RWPE1 (cell line): ENCODE measurements around the gene RRM2.
A peak's percentile ranks its signal among the peaks of the same experiment; 100 is the strongest.

Experiments used
- CTCF ChIA-PET: fragments of 350-600 bp; sonication (Branson Sonifier 250); formaldehyde crosslinking; extraction: SDS; loops from one replicate; lab custom pipeline; 2021; lab: Yijun Ruan, JAX
- POLR2A ChIA-PET: fragments of 400-600 bp; formaldehyde crosslinking; extraction: SDS; loops from one replicate; lab custom pipeline; 2020; ENCODE audit warnings: antibody characterized with exemption; ENCODE audit not compliant: low non-redundant PET; lab: Yijun Ruan, JAX
- DNase-seq: peaks from one replicate; pipeline ENCODE4 v3.0.0; 2012; ENCODE audit warnings: low spot score
- H3K27ac ChIP-seq: fragments of 450-650 bp; 2 replicates; pipeline ENCODE4 v1.5.1; 2017
- CTCF ChIP-seq: fragments of 450-650 bp; conservative IDR thresholded peaks from 2 replicates; pipeline ENCODE4 v1.5.1; 2017; ENCODE audit warnings: low read depth, mild to moderate bottlenecking

RRM2 gene

GRCh38 chr2:10166676-10167292 lies 44.2 kb downstream of the RRM2 start:
- no peak for TF ChIP-seq CTCF
- H3K27ac ChIP-seq, result no peak overlapping the region
- ChIA-PET POLR2A (no interaction called here), CTCF (interaction anchor here (0.6 kb wide), 1 partner anchor 93 kb away, joined by 3 read pairs; no protein-coding TSS in a partner anchor)
- no peak for DNase-seq

- no peak for TF ChIP-seq CTCF
- ChIA-PET CTCF (interaction anchor here (0.6 kb wide), 1 partner anchor 92 kb away, joined by 3 read pairs; no protein-coding TSS in a partner anchor), POLR2A (no interaction called here)
- H3K27ac ChIP-seq, result no peak overlapping the region
- DNase-seq, result no peak
Observed at GRCh38 chr2:10167316-10167715, 44.8 kb downstream of the RRM2 start.

GRCh38 chr2:10168221-10168620 lies 45.7 kb downstream of the RRM2 start:
- CTCF ChIA-PET, result interaction anchor here (0.8 kb wide), 1 partner anchor 60 kb away, joined by 4 read pairs; no protein-coding TSS in a partner anchor
- DNase-seq, result no peak
- POLR2A ChIA-PET, result no interaction called here
- no peak overlapping the region for H3K27ac ChIP-seq
- TF ChIP-seq CTCF, result no peak

GRCh38 chr2:10169053-10169578 lies 46.6 kb downstream of the RRM2 start:
- POLR2A ChIA-PET, result no interaction called here
- no peak for DNase-seq

GRCh38 chr2:10169581-10169980 lies 47.0 kb downstream of the RRM2 start:
- POLR2A ChIA-PET, result no interaction called here
- H3K27ac ChIP-seq, result 0 out of 2 replicates have a peak overlapping the region, but pooled peaks have one; percentile 6
- no peak for TF ChIP-seq CTCF
- CTCF ChIA-PET, result interaction anchor here (0.5 kb wide), 1 partner anchor 28 kb away, joined by 4 read pairs; no protein-coding TSS in a partner anchor
- no peak for DNase-seq

More at GRCh38 chr2:10169053-10169578, 46.6 kb downstream of the RRM2 start:
- CTCF ChIA-PET, result interaction anchor here (0.5 kb wide), 1 partner anchor 28 kb away, joined by 4 read pairs; no protein-coding TSS in a partner anchor
- no peak overlapping the region for H3K27ac ChIP-seq
- TF ChIP-seq CTCF, result no peak

GRCh38 chr2:10170256-10170655 lies 47.7 kb downstream of the RRM2 start:
- ChIA-PET POLR2A (no interaction called here), CTCF (no interaction called here)
- DNase-seq, result no peak
- H3K27ac ChIP-seq, result no peak overlapping the region
- TF ChIP-seq CTCF, result no peak
